Raji (cell line): Measurements from ENCODE around the gene DDC.

Experiments used
- POLR2A ChIP-seq: IDR thresholded peaks from 2 replicates; pipeline ENCODE4 v1.6.1; 2011; ENCODE audit warnings: low read depth, low read length, control low read depth; ENCODE audit not compliant: insufficient read depth

Gene DDC

GRCh38 chr7:50534690-50535290, 30.4 kb downstream of the DDC start:
- TF ChIP-seq POLR2A, result no peak

GRCh38 chr7:50533866-50534265, 31.3 kb downstream of the DDC start:
- TF ChIP-seq POLR2A, result no peak

DNA sequence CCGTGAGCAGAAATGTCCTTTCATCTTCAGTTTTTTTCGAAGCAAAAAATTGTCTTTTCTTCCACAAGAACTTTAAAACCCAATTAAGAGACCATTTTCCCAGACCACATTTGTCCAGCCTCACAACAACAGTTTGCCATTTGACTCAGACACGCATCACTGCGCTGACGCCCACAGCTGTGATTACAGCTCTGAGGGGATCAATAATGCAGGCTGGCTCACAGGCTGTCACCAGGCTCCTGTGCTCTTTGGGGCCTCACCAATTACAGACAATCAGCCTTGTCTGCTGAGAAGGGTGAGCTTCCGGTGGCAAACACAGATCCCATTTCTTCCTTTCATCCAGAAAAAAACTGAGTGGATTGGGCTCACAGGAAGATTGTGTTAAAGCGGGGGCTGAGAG, 33.3 kb downstream of the DDC start:
- TF ChIP-seq POLR2A, result no peak

GRCh38 chr7:50531401-50531911, 33.7 kb downstream of the DDC start:
- no peak for TF ChIP-seq POLR2A

- no peak for TF ChIP-seq POLR2A
These were observed 34.4 kb downstream of the DDC start for GRCh38 chr7:50530766-50531165.

DNA sequence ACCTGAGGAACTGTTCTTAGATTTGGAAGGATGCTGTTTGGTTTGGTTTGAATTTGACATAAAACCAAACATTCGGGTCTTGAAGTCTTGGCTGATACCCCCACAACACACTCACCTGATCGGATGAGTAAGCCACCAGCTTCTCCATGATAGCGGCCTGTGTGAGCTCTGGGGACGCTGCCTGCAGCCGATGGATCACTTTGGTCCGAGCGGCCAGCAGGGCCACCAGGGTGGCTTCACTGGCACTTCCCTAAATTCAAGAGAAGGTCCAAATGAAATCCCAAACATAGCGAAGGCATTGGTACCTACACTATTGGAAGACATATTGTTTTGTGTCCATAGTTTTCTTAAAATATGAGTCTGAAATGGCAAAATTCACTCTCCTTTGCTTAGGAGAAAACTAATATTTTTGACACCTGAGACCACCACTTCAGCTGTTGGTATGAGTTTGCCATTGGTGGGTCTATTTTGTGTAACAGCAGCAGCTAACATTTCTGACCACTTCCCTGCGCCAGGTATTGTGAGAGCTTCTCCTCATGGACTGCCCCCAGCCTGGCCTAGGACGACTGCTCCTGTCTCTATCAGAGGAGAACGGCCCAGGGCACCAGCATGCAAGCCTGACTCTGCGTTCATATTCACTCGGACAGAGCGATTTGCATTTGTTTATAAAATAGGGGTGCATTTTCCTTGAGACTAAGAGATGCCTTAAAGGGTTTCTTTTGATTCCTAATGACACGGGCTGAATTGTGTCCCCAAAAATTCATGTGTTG, 35.9 kb downstream of the DDC start:
- TF ChIP-seq POLR2A, result no peak

DNA sequence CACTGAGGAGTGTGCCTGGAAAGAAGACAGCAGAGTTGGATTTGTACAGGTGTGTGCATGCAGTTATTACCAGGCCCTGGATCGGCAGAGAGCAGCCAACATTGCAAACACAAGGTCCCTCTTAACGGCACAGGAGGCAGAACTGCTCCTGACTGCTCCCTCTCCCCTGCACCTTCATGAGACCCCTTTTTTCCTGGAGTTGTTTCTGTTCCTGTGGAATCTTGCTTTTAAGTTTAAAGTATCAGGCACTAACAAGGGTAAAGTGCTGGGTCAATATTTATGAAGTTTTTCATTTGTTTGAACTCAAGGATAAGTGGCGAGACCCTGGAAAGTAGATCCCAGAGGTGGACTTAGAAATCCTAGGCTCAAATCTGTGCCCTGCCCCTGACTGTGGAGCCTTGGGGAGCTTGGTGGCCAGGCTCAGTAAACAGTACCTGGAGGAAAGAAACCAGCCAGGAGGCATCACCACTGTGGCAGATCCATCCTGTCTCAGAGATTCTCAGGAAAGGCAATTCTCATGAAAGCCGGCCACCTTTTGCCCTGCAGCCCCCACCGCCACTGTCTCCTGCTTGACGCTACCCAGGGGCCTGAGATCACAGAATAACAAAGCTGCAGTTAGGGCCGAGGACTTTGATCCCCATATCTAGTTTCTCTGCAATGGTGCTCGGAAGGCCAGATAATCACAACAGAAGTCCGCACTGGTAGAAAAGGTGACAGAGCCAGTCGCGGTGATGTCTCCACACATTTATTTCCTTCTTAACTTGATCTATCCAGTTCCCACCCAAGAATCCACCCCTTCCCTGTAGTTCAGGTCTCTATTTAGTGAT, 36.7 kb downstream of the DDC start:
- TF ChIP-seq POLR2A, result no peak

- TF ChIP-seq POLR2A, result no peak
These were observed 51.9 kb downstream of the DDC start for GRCh38 chr7:50513166-50513871.

DNA sequence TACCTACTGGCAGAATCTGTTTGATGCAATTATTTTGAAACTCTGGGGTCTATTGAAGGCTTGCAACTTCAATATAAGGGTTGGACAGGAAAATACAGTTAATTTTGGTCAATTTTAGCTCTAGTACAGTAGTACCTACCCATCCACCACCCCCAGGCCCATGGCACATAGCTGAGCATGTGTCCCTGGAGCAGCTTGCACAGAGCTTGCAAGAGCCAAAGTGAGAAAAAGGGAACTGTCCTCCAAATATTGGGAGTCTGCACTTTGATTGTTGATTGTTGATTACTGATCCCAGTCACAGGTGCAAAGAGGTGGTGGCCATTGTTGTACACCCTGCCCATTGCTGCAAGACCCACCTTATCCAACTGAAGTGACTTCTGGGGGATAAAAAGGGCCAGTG, 52.8 kb downstream of the DDC start:
- no peak for TF ChIP-seq POLR2A

DNA sequence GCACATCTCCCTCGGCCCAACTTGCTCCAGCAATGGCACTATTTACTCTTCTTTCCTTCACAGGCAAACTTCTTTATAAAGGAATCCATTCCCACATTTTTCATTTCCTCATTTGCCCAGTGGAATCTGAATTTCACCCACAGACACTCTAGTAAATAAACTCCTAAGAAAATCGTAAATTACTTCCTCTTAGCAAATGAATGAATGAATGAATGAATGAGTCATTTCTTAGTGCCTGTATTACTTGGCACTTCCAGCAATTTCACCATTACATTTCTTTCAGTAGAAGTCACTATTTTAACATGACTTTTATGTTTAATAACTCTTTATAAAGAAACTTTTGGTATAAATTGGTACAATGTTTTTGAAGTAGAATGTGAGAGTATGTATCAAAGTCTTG, 55.7 kb downstream of the DDC start:
- TF ChIP-seq POLR2A, result no peak

DNA sequence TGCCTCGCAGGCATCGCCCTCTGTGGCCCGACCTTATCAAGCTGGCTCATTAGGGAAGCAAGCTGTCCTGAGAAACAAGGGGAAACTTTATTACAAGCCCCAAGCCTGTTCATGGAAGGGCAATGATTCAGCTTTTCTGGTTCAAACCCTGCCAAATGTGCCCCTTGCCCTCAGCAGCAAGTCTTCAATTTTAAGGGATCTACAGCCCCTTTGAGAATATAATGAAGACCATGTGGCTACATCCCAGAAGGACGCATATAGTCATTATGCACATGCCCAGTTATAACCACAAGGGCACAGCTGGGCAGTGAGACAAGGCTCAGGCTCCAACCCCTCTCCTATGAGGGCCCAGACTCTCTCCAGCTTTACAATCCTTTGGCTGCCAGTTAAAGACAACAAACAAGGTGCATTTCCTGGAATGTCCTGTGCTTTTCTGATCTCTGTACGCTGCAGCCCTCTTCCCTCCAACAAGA, 56.7 kb downstream of the DDC start:
- TF ChIP-seq POLR2A, result no peak

GRCh38 chr7:50507898-50508470, 57.2 kb downstream of the DDC start:
- no peak for TF ChIP-seq POLR2A

- no peak for TF ChIP-seq POLR2A
These were observed 59.5 kb downstream of the DDC start for GRCh38 chr7:50505553-50506210.
